ENCODE data around the gene PAFAH1B2. TPM values are rescaled to one million over a fixed set of nuclear protein-coding genes. Genes with fewer than 3 reads are reported as not detected.

PAFAH1B2 gene
- total and polyA plus RNA-seq, 2 experiments from 2014 or later: 87.5 to 148 TPM

GRCh38 chr11:117178210-117179034, 34.3 kb downstream of the PAFAH1B2 start, which contains the start of gene SIDT2:
SIDT2 (plus strand) TSS chr11:117178743; CDS start chr11:117179264, 521 bp downstream.
- Histone ChIP-seq H3K27ac (ENCODE audit: low read depth) (peak within 1 kb of the TSS; percentile 95), H3K9me2 (ENCODE audit: insufficient read depth) (no peaks in the 10 kb centered on the region), H3K27me3 (ENCODE audit: insufficient read depth) (no peaks in the 10 kb centered on the region), H3K79me2 (replicated peaks; ENCODE audit: insufficient read depth) (peaks cover 5% of the 10 kb centered on the region; the same call in 1 of the 2 replicates), H3K4me1 (ENCODE audit: insufficient read depth) (peaks cover 25% of the 10 kb centered on the region), H3F3A (replicated peaks; ENCODE audit: low read depth) (peaks cover 28% of the 10 kb centered on the region), H3K4me2 (peak within 1 kb of the TSS; percentile 97), H4K20me1 (replicated peaks; ENCODE audit: insufficient read depth) (no peaks in the 10 kb centered on the region), H3K4me3 (peak within 1 kb of the TSS; percentile 95), H2AFZ (peak within 1 kb of the TSS; percentile 69), H3K36me3 (ENCODE audit: insufficient read depth) (no peaks in the 10 kb centered on the region)
- Mint-ChIP-seq H3K4me1 (peaks cover 26% of the 10 kb centered on the region), H3K9me3 (no peaks in the 10 kb centered on the region), H3K27me3 (ENCODE audit: insufficient read depth, low read depth, poor library complexity) (peaks cover 17% of the 10 kb centered on the region), H3K27ac (peak within 1 kb of the TSS; percentile 88), H3K4me3 (peak within 1 kb of the TSS; percentile 95), H3K36me3 (ENCODE audit: low read depth) (peaks cover 2% of the 10 kb centered on the region; the same call in 2 of the 3 replicates)
- TF ChIP-seq ZNF331 (CRISPR knock-in tag; IDR thresholded peaks at IDR 0.05; ENCODE audit: low read depth) (no peak), STAT1 (IDR thresholded peaks at IDR 0.05; ENCODE audit: unreplicated experiment) (no peak), EZH2phosphoT487 (IDR thresholded peaks at IDR 0.05; ENCODE audit: unreplicated experiment) (no peak), ZNF114 (CRISPR knock-in tag; IDR thresholded peaks at IDR 0.05) (no peak), CTCF (conservative IDR thresholded peaks at IDR 0.05; ENCODE audit: low read depth in 2 of 2) (no peak), CREB1 (CRISPR knock-in tag; IDR thresholded peaks at IDR 0.05; ENCODE audit: low read depth) (peak; percentile 90), POLR2AphosphoS5 (IDR thresholded peaks at IDR 0.05; ENCODE audit: low read depth) (no peak; the same call in 1 of the 2 replicates), JUNB (IDR thresholded peaks at IDR 0.05; ENCODE audit: unreplicated experiment) (no peak)
- peak; percentile 86 for ATAC-seq
- peak; percentile 98 for DNase-seq (ENCODE audit: low spot score)

- Histone ChIP-seq H3K27ac (ENCODE audit: low read depth) (peak overlapping the region; percentile 72; the same call in 1 of the 2 replicates), H3K4me2 (peak overlapping the region; percentile 97), H2AFZ (peak overlapping the region; percentile 69)
- TF ChIP-seq ZNF114 (CRISPR knock-in tag; IDR thresholded peaks at IDR 0.05) (no peak), JUNB (IDR thresholded peaks at IDR 0.05; ENCODE audit: unreplicated experiment) (no peak), REST (IDR thresholded peaks at IDR 0.05; ENCODE audit: unreplicated experiment) (no peak), EZH2phosphoT487 (IDR thresholded peaks at IDR 0.05; ENCODE audit: unreplicated experiment) (no peak), STAT1 (IDR thresholded peaks at IDR 0.05; ENCODE audit: unreplicated experiment) (no peak), POLR2AphosphoS5 (IDR thresholded peaks at IDR 0.05; ENCODE audit: low read depth) (no peak), EZH2 (IDR thresholded peaks at IDR 0.05; ENCODE audit: low read depth, unreplicated experiment) (no peak)
Observed at GRCh38 chr11:117179048-117179999, 35.2 kb downstream of the PAFAH1B2 start.

More at GRCh38 chr11:117179048-117179999, 35.2 kb downstream of the PAFAH1B2 start:
- H3K4me1 Mint-ChIP-seq: peaks cover 26% of the 10 kb centered on the region
- Histone ChIP-seq H3K4me1 (ENCODE audit: insufficient read depth) (peaks cover 25% of the 10 kb centered on the region), H3F3A (replicated peaks; ENCODE audit: low read depth) (peaks cover 26% of the 10 kb centered on the region), H3K36me3 (ENCODE audit: insufficient read depth) (no peaks in the 10 kb centered on the region), H3K79me2 (replicated peaks; ENCODE audit: insufficient read depth) (peaks cover 5% of the 10 kb centered on the region; the same call in 1 of the 2 replicates), H3K9me2 (ENCODE audit: insufficient read depth) (no peaks in the 10 kb centered on the region), H4K20me1 (replicated peaks; ENCODE audit: insufficient read depth) (no peaks in the 10 kb centered on the region), H3K27me3 (ENCODE audit: insufficient read depth) (no peaks in the 10 kb centered on the region), H3K4me3 (peak overlapping the region; percentile 95)
- no peaks in the 10 kb centered on the region for H3K9me3 Mint-ChIP-seq
- DNase-seq (ENCODE audit: low spot score) (no peak), ATAC-seq (peak; percentile 14)
- peak overlapping the region; percentile 20; the same call in 1 of the 2 replicates for H3K27ac Mint-ChIP-seq
- peak overlapping the region; percentile 95 for H3K4me3 Mint-ChIP-seq
- H3K36me3 Mint-ChIP-seq (ENCODE audit: low read depth): peaks cover 2% of the 10 kb centered on the region; the same call in 2 of the 3 replicates
- H3K27me3 Mint-ChIP-seq (ENCODE audit: insufficient read depth, low read depth, poor library complexity): peaks cover 17% of the 10 kb centered on the region

Measured in GM23338 (cell line).